EL (cell line): Measurements from ENCODE around the gene AKAP7.

Experiments used
- DNase-seq: peaks from one replicate; pipeline ENCODE4 v3.0.0-alpha.2; 2016

AKAP7 gene

DNA sequence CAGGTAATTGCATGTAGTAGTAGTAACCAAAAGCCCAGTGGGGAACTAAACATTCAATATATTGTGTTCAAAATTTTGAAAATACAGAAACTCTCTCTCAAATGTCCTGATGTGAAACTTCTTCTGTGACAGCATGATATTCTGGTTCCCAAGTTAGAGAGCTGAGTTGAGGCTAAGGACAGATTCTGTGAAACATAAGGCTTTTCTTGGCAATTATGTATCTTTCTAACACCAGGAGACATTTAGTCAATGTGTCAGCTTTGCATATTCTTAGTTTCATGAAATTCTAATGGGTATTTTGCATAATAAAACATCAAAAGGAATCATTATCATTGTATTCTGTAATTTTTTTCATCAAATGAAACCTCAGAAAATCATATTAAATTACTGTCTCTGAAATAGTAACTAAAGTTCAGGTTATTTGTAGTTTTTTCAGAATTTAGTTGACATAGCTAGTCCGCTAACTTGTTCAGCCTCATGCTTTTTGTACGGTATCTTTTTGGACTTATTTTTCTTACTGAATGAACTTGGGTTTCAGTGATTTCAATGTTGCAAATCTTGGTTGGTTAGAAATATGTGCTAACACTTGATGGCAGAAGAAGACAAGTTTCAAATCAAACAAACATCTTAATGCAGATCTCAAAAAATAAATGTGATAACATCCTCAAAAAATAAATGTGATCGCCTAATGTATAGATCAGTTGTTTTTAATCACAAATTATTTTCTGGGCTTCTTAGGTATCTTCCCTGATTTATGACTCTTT lies 70.4 kb downstream of the AKAP7 start:
- no peak for DNase-seq

DNA sequence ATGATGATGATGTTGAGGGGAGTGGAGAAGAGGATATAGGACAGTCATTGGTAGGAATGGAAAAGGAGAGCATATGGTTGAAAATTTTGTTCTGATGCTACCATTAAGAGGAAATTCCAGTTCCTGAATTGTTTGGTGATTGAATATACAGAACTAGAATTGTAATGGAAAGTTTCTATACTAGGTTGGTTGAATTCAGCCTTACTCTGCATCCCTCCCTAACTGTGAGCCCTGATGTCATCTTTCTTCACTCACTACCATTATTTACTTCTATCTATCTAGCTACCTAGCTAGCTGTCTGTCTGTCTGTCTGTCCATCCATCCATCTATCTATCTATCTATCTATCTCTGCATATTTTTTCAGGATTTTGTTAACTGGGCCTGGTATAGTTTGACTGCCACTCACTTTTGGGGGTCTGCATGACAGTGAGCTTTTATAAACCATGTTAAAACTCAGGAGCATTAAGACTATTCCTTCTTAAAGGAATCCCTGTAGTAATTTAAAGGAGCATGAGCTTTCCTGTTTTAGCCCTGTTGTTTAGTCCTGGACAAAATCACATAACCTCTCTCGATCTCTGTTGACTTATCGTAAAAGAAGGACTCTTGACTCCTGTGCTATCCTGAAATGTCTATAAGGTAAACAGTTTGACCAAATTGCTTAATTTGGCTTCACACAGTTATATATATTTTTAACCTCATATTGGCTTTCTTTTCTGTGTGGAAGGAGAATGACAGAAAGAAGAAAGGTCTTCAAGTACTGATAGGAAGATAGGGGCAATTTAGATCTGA lies 71.4 kb downstream of the AKAP7 start:
- DNase-seq: no peak

DNA sequence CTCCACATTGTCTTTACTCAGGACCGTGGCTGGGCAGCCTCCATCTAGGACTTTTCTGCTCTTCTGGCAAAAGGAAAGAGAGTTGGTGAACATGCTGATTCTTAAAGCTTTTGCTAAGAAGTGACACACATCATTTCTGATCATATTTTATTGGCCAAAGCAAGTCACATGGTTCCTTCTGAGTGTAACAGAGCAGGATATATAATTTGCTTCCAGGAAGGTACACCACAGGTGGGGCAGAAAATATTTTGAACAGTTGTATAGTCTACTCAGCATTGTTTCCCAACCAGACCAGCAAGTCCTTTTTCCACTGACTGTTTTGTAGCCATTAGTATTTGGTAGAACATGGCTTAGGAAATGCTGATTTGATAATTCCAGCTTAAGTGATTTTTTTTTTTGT lies 73.5 kb downstream of the AKAP7 start:
- no peak for DNase-seq

- peak; percentile 6 for DNase-seq
Observed at GRCh38 chr6:131210469-131210868, 75.2 kb downstream of the AKAP7 start.

DNA sequence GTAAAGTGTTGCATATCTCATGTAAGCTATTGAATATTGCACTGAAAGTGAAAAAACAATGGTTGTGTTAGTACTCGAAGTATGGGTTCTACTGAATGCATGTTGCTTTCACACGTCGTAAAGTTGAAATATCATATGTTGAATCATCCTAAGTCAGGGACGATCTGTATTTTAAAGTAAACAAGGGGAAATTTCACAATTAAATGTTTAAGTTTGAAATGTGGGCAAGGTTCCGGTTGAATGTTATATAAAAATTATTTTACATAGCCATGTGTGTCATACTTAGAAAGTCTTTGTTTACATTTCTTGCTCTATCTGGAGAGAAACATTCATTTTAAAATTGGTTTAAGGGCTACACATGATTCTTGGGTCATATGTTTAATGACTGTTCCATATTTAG lies 76.8 kb downstream of the AKAP7 start:
- DNase-seq: no peak

DNA sequence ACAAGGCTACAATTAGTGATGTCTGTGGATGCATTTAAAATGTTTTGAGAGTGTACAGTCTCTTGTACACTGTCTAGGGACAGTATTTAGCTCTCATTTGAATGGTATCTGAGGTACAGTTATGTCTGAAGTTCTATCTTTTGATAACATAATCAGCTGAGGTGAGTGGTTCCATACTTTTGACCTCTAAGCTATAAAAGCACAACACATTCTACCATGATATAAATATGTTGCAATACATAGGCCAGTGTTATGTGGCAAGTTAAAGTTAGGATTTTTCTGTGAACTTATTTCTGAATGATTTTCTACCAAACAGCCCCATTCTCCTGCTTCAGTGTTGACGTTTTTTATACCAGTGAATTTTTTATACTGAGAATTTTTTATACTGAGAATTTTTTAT lies 77.6 kb downstream of the AKAP7 start:
- DNase-seq: no peak

- DNase-seq: no peak
Observed at GRCh38 chr6:131213501-131213990, 78.3 kb downstream of the AKAP7 start.

- DNase-seq: no peak
Observed at GRCh38 chr6:131215219-131215618, 80.0 kb downstream of the AKAP7 start.

DNA sequence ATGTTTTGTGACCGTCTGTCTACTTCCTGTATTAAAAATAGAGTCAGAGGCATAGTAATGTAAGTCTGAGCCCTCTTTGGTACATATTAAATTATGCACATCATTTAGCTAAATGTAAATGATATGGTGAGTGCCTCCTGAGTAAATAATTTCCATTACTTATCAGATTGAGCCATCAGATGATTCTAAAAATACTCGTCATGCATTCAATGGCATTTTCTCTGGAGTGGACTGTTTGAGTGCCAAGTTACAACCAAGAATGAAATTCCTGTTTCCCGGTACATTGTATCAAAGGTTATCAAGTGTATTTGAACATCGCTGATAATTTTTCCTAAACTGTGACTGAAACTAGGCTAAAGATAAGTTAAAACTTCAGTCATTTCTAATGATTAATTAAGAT lies 81.0 kb downstream of the AKAP7 start:
- DNase-seq: no peak

- DNase-seq: no peak
Observed at GRCh38 chr6:131222773-131223172, 87.5 kb downstream of the AKAP7 start.

DNA sequence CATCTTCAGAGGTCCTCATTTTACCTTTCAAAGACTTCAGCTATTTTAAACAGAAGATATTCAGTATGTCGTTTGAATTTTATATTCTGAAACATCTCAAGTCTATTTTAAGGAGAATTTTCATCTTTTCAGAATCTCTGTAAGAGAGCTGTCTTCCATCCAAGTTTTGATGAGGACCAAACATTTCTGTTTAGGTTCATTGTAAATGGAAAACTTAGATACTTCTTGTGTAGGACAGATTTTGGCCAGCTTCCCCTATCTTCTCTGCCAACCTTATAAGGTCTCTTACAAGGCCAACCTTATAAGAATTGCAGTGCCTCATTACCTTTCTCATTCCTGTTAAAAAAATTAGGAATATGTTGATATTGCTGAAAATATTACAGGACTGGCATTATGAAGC lies 88.1 kb downstream of the AKAP7 start:
- no peak for DNase-seq

DNA sequence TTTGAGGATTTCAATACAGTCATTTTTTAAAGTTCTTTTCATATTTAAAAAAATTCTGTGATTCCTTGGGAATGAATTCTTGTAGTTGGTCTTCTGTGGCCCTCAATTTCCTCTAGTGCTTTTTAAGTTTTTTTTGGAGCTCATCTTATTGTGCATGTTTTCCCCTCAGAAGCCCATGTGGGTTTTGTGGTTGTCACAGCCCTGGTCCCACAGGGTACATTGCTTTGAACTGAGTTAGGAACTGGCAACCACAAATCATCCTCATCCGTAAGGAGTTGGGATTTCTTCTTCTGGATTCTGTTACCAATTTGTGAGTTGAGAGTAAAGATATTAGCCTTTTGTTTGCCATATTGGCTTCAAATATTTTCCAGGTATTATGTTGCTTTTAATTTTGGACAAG lies 89.9 kb downstream of the AKAP7 start:
- DNase-seq: no peak

GRCh38 chr6:131225959-131226358 lies 90.7 kb downstream of the AKAP7 start:
- DNase-seq: no peak

- DNase-seq: no peak
Observed at GRCh38 chr6:131226459-131227157, 91.3 kb downstream of the AKAP7 start.

- no peak for DNase-seq
Observed at GRCh38 chr6:131227158-131227543, 91.9 kb downstream of the AKAP7 start.

DNA sequence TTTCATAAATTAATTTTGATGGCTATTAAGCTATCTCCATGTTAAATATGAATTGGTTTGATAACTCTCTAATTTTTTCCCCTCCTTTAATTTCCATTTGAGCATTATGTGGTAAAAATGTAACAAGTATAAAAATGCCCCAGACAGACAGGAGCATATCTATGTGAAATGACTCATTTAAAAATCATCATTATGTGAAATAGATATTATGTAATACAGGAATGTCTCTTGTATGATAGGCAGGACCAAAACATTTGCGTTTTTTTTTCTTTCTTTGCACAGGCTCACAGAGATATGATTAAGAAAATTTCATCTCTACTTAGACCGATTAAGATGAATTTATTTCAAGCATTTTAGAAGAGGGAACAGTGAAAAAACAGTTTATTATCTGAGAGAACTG lies 95.8 kb downstream of the AKAP7 start:
- no peak for DNase-seq

DNA sequence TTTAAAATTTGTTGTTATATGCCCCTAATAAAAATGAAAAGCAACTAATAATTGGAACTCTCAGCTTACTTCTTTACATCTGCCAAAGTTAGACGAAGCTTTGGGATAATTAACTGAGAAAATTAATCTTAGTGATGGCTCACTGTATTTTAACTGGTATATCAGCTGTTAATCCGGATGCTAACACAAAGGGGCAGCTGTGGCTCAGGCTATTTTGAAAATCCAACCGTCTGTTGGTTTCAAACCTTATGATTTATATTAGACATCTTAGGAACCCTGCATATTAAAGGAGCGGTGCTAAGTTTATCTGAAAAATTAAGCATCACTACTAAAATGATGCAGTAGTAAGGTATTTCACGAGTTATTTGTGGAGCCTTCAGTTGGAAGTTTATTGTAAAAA lies 96.6 kb downstream of the AKAP7 start:
- no peak for DNase-seq

GRCh38 chr6:131244942-131245341 lies 109.7 kb downstream of the AKAP7 start:
- DNase-seq: no peak

DNA sequence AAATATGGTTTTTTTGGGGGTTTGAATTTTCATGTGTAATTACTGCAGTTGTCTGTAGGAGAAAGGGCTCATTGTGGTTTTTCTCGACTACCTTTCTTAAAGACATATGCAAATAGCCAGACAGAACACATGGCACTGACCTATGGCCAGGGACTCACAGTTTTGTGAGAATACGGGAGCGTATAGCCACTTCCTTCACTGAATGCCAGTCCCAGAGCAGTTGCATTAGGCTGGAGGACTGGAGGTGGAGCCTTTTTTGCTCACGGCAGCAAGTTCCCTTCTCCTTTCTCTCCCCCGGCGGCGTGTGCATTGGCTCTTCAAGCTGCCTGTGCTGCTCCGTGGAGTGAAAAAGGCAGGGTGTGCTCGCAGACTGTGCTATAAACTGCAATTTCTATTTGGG lies 114.9 kb downstream of the AKAP7 start:
- peak; percentile 47 for DNase-seq

- no peak for DNase-seq
Observed at GRCh38 chr6:131250936-131251335, 115.7 kb downstream of the AKAP7 start.

DNA sequence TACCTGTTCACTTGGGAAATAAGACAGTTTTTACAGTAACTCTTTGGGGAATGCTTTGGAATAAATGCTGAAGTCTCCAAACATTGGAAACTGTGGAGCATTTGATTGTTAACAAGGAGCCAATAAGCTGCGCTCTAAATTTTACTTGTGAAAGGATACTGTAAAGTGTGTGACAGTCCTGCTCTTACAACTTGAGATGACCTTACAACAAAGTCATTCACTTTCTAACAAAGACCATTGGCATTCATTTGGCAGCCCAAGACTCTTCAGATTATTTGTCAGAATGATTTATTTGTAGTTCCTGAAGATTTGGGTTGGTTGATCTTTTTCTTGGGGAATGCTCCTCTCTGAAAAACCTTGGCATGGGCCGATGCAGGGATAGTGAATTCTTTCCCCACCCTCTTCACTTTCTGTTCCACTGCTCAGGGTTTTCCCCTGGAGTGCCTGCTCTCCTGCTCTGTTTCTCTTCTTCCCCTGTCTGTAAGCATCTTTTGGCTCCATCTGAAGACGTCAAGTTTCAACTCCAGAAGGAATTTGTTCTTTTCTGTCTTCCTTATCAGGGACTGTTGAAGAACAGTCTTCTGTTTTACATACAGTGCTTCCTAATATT lies 116.4 kb downstream of the AKAP7 start:
- DNase-seq: no peak

- DNase-seq: no peak
Observed at GRCh38 chr6:131255434-131255833, 120.2 kb downstream of the AKAP7 start.

GRCh38 chr6:131255911-131256310 lies 120.6 kb downstream of the AKAP7 start:
- no peak for DNase-seq
